Astrocyte of the cerebellum (primary cell): ENCODE measurements around the gene APOBEC2.
A peak's percentile ranks its signal among the peaks of the same experiment; 100 is the strongest.
"Not testable (repeated sequence)": the region's sequence is repeated elsewhere in the genome, so short reads cannot be mapped to it uniquely, and the experiment has no call there.

ENCODE experiments used
- DNase-seq: peaks from one replicate; pipeline ENCODE4 v3.0.0-alpha.2; 2011; ENCODE audit warnings: low read depth
- H3K4me3 ChIP-seq: 2 replicates; pipeline ENCODE4 v1.5.1; 2011; ENCODE audit warnings: mild to moderate bottlenecking, low read depth, low read length, moderate library complexity
- in situ Hi-C: cut with HindIII; loops from 2 replicates; pipeline ENCODE4 v1.10.0; 2017; ENCODE audit warnings: low sequenced_read_pairs
- TF ChIP-seq, protein P1 (sequence below): IDR thresholded peaks from 2 replicates; pipeline ENCODE4 v1.5.1; 2012; ENCODE audit warnings: low read length, low read depth, moderate library complexity, mild to moderate bottlenecking; ENCODE audit errors: missing control alignments

The APOBEC2 gene

DNA sequence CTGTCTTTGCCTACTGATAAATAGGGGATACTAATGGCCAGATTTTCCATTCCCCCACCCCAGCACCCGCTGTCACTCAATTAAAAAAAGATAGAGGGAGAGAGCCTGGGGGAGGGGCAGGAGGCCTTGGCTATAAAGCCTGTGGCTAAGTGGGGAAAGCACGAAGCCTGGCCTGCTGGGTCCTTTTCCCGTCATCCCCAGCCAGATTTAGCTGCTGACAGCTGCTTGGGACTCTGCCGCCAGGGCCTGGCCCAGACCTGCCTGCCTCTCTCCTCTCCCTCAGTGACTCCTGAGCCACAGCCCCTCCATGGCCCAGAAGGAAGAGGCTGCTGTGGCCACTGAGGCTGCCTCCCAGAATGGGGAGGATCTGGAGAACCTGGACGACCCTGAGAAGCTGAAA, at the start of gene APOBEC2:
APOBEC2 (plus strand) TSS at position 162 of the 400 bp plus-strand sequence; CDS start at position 308, 146 bp downstream.
- TF ChIP-seq, protein P1, sequence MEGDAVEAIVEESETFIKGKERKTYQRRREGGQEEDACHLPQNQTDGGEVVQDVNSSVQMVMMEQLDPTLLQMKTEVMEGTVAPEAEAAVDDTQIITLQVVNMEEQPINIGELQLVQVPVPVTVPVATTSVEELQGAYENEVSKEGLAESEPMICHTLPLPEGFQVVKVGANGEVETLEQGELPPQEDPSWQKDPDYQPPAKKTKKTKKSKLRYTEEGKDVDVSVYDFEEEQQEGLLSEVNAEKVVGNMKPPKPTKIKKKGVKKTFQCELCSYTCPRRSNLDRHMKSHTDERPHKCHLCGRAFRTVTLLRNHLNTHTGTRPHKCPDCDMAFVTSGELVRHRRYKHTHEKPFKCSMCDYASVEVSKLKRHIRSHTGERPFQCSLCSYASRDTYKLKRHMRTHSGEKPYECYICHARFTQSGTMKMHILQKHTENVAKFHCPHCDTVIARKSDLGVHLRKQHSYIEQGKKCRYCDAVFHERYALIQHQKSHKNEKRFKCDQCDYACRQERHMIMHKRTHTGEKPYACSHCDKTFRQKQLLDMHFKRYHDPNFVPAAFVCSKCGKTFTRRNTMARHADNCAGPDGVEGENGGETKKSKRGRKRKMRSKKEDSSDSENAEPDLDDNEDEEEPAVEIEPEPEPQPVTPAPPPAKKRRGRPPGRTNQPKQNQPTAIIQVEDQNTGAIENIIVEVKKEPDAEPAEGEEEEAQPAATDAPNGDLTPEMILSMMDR = no peak

DNA sequence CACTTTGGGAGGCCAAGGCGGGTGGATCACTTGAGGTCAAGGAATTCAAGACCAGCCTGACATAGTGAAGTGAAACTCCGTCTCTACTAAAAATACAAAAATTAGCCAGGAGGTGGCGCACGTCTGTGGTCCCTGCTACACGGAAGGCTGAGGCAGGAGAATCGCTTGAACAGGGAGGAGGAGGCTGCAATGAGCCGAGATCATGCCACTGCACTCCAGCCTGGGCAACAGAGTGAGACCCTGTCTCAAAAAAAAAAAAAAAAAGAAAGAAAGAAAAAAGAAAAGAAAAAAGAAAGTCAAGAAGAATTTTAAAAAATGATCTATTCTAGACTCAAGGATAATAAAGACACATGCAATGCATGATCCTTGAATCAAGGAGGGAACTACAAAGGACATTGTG, 46.8 kb upstream of the APOBEC2 start:
- TF ChIP-seq, protein P1 = peak; percentile 52
- DNase-seq, in situ Hi-C loops, H3K4me3 ChIP-seq: not testable (repeated sequence)

More for the DNA sequence above, at the start of gene APOBEC2:
- in situ Hi-C loops = loop anchor here (25.0 kb wide), 1 partner anchor 1691 kb away; no protein-coding TSS in a partner anchor
- H3K4me3 ChIP-seq = no peak within 1 kb of the TSS
- no peak for DNase-seq

DNA sequence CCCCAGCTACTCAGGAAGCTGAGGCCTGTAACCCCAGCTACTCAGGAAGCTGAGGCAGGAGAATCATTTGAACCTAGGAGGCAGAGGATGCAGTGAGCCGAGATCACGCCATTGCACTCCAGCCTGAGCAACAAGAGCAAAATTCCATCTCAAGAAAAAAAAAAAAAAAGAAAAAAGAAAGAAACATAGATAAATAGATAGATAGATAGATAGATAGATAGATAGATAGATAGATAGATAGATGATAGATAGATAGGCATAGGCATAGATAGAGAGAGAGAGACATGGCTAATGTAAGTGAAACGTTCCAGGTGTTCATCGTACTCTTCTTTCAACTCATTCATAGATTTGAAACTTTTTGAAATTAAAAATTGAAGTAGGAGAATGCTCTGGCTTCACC, 46.0 kb upstream of the APOBEC2 start:
- DNase-seq, in situ Hi-C loops, H3K4me3 ChIP-seq: not testable (repeated sequence)

DNA sequence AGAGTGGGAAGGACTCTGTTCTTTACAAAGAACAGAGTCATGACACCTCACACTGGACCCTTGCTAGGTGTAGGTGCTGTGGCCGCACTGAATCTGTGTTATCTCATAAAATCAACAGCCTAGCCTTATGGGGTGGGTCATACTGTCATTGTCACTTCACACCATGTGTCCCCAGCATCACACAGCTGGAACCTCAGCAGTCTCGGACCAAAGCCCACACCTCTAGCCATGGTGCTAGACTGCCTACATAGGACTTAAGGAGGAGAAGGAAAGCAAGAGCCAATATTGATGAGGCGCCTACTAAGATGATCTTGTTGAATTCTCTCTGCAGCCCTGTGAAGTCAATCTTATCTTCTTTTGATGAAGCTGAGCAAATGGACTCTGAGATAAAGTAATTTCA, 45.0 kb upstream of the APOBEC2 start:
- TF ChIP-seq, protein P1 = no peak
- no peak overlapping the region for H3K4me3 ChIP-seq
- DNase-seq = no peak
- in situ Hi-C loops = no loop called here

DNA sequence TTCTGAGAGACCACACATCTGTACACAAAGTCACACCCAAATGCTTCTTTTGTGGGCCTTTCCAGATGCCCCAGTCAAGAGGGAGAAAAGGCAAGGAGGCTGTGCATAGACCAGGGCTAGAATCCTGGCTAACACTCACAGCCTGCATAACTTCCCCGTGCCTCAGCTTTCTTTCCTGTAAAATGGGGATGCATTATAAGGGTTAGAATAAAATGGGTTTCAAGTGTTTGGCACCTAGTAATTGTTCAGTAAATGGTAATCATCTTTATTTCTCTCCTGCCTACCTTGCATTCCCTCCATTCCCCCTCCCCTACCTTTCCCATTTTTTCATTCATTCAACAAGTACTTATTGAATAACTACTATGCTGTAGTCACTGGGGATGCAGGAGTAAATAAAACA, 43.3 kb upstream of the APOBEC2 start:
- in situ Hi-C loops = no loop called here
- no peak overlapping the region for H3K4me3 ChIP-seq
- DNase-seq = no peak
- TF ChIP-seq, protein P1 = no peak

DNA sequence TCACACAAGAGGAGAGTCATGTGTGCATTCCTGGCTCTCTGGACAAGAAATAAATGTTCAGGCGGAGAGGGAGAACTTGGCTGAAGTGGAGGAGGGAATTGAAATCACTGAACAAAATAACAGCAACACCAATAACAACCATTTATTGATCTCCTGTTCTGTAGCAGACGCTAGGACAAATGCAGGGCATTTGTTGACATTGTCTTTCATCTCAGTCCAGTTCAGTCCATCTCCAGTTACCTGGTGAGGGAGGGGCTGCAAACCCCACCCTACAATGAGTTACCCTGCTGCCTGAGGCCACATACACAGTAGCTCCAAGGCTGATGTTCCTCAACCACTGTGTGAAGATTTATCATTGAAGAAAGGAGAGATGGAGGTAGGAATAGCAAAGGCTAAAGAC, 41.3 kb upstream of the APOBEC2 start:
- in situ Hi-C loops = no loop called here
- TF ChIP-seq, protein P1 = no peak

DNA sequence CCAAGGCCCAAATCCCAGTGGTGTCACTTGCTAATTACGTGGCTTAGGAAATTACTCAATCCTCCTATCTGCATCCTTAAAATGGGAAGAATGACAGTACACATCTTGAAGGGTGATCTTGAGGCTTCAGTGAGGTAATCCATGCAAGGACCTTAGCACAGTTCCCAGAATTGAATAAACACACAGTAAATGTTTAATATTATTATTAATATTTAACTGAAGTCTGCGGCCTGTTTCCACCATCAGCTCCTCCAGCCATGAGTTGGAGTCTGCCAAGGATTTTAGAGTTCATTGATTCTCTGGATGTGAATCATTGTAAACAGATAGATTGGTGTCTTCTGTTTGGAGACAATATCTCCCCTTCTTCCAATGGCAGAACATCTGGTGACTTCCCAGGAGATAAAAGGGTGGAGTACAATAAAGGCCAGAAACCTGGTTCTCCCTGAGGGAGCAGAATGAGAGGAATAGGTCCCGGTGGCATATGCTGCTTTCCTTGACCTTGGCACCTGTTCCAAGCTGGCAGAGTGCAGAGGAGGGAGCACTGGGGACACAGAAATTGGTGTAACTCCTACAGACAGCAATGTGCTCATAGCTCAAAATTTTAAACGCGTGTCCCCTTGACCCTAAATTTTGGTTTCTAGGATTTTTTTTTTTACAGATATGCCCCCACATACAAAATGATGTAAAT, 39.4 kb upstream of the APOBEC2 start:
- DNase-seq = no peak
- TF ChIP-seq, protein P1 = no peak
- H3K4me3 ChIP-seq = no peak overlapping the region
- in situ Hi-C loops = no loop called here

More for the DNA sequence above, 41.3 kb upstream of the APOBEC2 start:
- no peak overlapping the region for H3K4me3 ChIP-seq
- no peak for DNase-seq
